DOHH2 (cell line): ENCODE measurements around the gene ACSBG1.

ENCODE experiments used
- CTCF ChIP-seq: fragments of 200-600 bp; sonication (generic); IDR thresholded peaks from one replicate; pipeline ENCODE4 v1.5.1; 2014; ENCODE audit warnings: antibody characterized with exemption, mild to moderate bottlenecking, low read depth, low read length; ENCODE audit not compliant: poor library complexity, severe bottlenecking
- EZH2phosphoT487 ChIP-seq: fragments of 200-600 bp; sonication (generic); IDR thresholded peaks from 2 replicates; pipeline ENCODE4 v1.6.1; 2017; ENCODE audit warnings: borderline replicate concordance, mild to moderate bottlenecking, antibody characterized with exemption, low read length, moderate library complexity, mixed read lengths

- no peak for TF ChIP-seq CTCF
- TF ChIP-seq EZH2phosphoT487, result no peak
These were observed 52.0 kb downstream of the ACSBG1 start for GRCh38 chr15:78182336-78182700.
